ENCODE measurements around the gene ARHGAP1.
A peak's percentile ranks its signal among the peaks of the same experiment; 100 is the strongest.

The ARHGAP1 gene

DNA sequence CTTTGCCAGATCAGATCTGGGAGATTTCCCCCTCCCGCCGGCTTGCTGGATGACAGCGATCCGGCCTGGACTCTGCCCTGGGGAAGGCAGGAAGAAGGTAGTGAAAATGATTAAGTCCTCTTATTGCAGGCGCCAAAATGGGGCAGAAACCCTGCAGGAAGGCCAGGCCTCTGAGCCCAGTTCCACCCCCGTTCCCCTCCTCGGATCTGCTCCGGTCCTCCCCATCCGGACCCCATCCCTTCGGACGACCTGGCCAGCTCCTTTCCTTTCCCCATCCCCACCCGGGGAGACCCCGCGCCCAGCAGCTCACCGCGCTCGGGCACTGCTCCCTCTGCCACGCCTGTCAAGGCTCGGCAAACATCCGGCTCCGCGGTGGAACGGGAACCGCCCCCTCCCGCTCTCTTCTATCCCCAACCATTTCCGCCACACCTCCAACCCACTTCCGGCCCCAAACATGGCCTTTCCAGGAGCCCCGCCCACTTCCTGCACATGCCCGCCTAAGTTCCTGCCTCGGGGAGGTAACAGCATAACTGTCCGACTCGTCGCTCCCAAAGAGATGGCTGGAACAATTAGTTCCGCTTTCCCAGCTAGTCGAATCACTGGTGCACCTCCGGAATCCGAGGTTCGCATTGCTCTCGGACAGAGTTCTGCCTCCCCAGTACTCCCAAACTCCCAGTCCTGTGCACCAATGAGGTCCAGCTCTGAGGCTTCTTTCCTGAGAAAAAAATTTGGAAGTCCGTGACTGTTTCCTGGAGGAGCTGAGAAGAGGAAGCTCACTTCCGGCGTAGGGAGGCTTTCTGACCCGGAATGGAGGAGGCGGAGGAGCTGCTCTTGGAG lies at the start of gene ARHGAP1, which contains the start of gene ZNF408:
Gene ARHGAP1, minus strand, starts transcription at position 379 of the 837 bp plus-strand sequence. CDS start 4,512 bp downstream, outside the sequence.
Gene ZNF408, plus strand, starts transcription at position 791 of the 837 bp plus-strand sequence. Its CDS starts 17 bp downstream, at position 808.
- peak; percentile 99 for DNase-seq

GRCh38 chr11:46747150-46747549 lies 46.7 kb upstream of the ARHGAP1 start:
- DNase-seq: no peak

- no peak for DNase-seq
Measured at GRCh38 chr11:46745995-46746394, 45.6 kb upstream of the ARHGAP1 start.

DNA sequence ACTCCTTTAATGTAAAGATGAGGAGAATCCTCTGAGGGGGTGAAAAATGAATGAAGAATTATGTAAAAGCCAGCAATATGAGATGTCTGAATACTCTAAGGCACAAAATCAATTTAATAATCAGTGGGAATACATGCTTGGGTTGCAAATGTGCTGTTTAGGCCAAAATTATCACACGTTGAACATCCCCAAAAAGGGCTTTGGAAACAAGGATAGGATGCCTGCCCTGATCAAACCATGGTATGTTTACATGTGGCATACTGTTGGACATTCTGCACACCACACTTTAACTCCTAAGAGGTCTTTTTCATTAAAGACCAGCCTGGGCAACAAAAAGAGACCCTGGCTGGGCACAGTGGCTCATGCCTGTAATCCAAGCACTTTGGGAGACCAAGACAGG lies 44.9 kb upstream of the ARHGAP1 start:
- DNase-seq: no peak

DNA sequence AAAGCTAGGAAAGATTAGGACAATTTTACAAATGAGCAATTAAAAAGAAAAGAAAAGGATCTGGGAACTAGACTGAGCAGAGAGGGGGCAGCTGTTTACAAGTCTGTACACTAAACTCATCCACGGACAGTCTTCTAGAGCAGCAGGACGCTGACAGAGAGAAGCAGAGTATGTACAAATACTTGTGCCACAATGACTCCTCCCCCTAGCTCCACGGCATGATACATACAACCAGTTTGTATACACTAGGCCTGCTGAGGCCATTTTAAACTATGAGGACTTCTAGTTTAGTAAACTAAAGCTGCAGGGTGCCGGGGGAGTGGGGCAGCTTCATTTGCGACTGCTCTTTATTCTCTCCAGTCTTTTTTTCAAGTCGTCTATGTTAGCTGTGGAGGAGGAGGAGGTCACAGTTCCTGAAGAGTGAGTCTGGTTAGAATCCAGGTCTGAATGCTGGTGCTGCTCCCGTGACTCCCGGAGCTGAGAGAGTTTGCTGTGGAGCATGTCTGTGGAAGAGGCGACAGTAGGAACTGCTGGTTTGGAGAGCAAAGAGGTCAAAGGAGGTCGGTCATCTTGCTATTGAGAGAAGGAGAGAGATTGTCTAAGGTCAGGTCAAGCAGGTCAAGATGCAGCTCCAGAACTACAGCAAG lies 43.4 kb upstream of the ARHGAP1 start:
- DNase-seq: no peak

DNA sequence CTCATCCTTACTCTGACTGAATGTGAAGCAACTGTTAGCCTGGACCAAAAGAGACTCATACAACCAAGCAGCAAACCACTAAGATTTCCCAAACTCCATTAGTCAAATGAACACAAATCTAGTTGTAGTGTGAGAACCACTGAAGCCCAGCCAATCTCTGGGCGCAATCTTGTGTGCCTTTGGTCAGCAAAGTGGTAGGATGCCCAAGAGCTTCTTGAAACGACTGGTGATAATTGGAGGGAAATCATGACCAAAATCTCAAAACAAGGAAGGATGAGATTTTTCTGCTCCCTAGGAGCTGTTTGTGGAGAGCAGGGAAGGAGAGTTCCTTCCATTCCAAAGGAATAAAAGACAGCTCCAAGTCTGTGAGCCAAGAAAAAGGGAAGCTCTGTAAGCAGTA lies 42.6 kb upstream of the ARHGAP1 start:
- no peak for DNase-seq

DNA sequence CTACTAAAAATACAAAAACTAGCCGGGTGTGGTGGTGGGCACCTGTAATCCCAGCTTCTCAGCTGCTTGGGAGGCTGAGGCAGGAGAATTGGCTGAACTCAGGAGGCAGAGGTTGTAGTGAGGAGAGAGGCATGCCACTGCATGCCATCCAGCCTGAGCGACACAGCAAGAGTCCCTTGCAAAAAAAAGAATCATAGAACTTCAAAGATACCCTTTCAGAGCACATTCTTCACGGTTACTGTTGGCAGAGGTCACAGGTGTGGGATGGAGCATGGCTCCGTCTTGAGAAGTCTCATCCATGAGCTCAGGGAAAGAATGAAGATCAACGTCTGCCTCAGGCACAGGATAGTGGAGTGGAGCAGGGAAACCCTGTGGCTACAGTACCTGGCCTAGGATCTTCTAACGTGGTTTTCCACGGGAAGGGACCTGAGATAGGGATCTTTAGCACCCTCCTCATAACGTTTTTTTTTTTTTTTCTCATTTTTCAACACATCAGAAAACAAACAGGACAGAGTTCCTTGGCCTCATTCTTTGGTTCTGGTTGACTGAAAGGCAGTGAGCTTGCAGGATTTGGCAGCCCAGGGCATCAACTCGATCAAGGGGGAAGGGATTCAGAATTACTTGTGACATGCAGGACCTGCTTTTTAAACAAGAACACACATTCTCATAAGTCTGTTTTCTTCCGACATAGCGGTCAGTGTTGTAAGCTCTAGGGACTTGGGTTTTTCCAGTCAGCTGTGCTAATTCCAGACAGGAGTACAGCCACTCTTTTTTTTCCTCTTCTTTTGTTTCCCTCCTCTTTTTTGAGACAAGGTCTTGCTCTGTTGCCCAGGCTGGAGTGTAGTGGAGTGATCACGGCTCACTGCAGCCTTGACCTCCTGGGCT lies 41.4 kb upstream of the ARHGAP1 start:
- no peak for DNase-seq

GRCh38 chr11:46738887-46739286 lies 38.5 kb upstream of the ARHGAP1 start:
- DNase-seq: no peak

- no peak for DNase-seq
Measured at GRCh38 chr11:46737699-46738098, 37.3 kb upstream of the ARHGAP1 start.

GRCh38 chr11:46736615-46737014 lies 36.2 kb upstream of the ARHGAP1 start:
- no peak for DNase-seq

DNA sequence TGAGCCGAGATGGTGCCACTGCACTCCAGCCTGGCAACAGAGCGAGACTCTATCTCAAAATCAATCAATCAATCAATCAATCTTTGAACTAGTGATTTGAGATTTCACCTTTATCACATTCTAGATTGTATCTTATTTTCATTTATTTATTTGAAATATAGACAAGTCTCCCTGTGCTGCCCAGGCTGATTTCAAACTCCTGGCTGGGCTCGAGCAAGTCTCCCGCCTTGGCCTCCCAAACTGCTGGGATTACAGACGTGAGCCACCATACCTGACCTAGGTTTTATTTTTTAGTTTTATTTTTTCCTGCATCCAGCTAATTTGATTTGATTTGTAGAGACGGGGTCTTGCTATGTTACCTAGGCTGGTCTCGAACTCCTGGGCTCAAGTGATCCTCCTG lies 35.7 kb upstream of the ARHGAP1 start:
- DNase-seq: no peak

DNA sequence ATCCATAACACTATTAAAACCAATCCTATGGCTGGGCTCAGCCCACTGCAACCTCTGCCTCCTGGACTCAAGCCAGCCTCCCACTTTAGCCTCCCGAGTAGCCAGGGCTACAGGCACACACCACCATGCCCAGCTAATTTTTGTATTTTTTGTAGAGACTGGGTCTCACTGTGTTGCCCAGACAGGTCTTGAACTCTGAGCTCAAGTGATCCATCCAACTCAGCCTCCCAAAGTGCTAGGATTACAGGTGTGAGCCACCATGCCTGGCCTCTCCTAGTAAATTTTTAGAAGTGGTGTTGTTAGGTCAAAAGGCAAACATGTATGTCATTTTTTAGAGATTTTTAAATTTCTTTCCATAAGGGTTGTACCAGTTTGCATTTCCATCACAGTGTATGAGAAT lies 32.8 kb upstream of the ARHGAP1 start:
- DNase-seq: no peak

DNA sequence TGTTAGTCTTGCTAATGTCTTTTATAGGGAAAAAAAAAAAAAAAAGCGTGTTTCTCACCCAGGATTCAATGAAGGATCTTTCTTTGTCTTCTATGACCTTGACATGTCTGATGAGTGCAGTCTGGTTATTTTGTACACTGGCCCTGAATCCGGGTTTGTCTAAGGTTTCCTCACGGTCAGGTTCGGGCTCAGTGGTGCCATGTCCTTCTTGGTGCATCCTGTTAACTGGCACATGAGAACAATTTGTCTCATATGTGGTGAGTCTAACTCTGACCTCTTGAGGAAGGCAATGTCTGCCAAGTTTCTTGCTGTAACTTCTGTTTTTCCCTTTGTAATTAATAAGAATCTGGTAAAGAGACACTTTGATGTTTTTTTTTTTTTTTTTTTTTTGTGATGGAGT lies 31.1 kb upstream of the ARHGAP1 start:
- DNase-seq: no peak

GRCh38 chr11:46729110-46730027 lies 28.9 kb upstream of the ARHGAP1 start:
- DNase-seq: no peak

- no peak for DNase-seq
Measured at GRCh38 chr11:46728659-46729040, 28.2 kb upstream of the ARHGAP1 start.

GRCh38 chr11:46727952-46728658 lies 27.7 kb upstream of the ARHGAP1 start:
- DNase-seq: no peak

DNA sequence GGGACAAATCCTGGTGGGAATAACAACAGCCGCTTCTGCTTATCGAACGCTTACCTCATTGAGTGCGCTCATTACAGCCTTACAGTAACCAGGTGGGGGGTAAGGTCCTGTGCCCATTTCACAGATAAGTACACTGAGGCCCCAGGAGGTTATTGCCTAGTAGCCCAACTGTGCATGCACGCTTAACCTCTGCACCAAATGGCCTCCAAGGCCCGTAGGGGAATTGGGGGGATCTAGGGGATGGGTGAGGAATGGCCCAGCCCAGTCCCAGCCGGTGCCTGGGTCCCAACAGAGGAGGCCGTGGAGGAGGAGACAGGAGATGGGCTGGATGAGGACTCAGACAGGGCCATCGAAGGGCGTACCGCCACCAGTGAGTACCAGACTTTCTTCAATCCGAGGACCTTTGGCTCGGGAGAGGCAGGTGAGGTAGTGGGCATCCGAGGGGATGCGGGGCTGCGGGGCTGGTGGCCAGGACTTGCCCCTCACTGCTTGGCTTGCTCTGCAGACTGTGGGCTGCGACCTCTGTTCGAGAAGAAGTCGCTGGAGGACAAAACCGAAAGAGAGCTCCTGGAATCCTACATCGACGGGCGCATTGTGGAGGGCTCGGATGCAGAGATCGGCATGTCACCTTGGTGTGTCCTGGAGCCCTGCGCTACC lies 25.9 kb upstream of the ARHGAP1 start:
- DNase-seq: no peak

- DNase-seq: no peak
Measured at GRCh38 chr11:46725338-46726205, 25.2 kb upstream of the ARHGAP1 start.

GRCh38 chr11:46724088-46724487 lies 23.7 kb upstream of the ARHGAP1 start:
- no peak for DNase-seq

DNA sequence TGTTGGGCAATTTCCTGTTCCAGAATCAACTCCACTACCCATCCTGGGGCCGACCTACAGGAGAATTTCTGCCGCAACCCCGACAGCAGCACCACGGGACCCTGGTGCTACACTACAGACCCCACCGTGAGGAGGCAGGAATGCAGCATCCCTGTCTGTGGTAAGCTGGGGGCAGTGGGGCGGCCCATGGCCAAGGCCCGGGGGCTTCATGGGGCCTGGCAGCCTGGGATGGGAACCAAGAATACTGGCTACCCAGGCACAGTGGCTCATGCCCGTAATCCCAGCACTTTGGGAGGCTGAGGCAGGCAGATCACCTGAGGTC lies 22.9 kb upstream of the ARHGAP1 start:
- no peak for DNase-seq
